GM21390 (cell line): ENCODE measurements around the gene PHAF1.

Source experiments
- ATAC-seq: cut with Tn5 transposase; IDR thresholded peaks from one replicate; pipeline ENCODE4 v1.9.1; 2021; ENCODE audit not compliant: unreplicated experiment

PHAF1 gene

GRCh38 chr16:67191995-67192681 lies 82.4 kb downstream of the PHAF1 start, which contains the start of gene E2F4:
Gene E2F4, plus strand, starts transcription at chr16:67192155. Its CDS starts 73 bp downstream, at chr16:67192228.
- ATAC-seq, result peak; percentile 79

DNA sequence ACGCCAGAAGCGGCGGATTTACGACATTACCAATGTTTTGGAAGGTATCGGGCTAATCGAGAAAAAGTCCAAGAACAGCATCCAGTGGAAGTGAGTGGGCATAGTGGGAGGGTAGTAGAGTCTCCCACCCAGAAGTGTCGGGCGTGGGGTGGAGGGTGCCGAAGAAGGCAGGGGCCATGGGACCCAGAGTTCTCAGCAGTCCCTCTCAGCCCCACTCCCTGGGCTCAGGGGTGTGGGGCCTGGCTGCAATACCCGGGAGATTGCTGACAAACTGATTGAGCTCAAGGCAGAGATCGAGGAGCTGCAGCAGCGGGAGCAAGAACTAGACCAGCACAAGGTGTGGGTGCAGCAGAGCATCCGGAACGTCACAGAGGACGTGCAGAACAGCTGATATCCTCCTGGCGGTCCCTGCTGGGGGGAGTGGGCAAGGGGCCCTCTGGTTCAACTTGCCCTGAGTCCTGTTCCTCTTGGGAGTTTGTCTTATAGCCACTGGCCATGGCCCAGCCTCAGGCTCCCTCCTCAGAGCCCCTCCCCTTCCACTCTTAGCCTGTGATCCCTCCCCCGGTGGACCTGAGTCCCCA lies 83.1 kb downstream of the PHAF1 start:
- no peak for ATAC-seq

DNA sequence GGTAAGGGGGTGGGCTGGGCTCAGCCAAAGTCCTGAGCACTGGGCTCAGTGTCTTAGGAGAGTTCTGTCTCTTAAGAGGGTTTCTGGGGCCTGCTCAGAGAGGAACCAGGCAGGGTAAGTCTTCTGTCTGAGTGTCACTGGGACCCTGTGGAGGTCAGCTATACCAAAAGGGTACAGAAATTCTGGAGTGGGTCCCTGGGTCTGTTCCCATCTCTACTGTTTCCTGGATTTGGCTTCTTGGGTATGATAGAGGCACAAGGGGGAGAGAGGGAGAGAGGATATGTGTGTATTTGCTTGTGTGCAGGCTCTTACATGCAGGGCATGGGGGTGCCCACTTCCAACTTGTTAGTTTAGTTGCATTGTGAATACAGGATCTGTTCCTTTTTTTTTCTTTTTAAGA lies 83.8 kb downstream of the PHAF1 start:
- no peak for ATAC-seq

GRCh38 chr16:67194260-67194659 lies 84.5 kb downstream of the PHAF1 start:
- no peak for ATAC-seq

GRCh38 chr16:67195676-67196075 lies 85.9 kb downstream of the PHAF1 start:
- no peak for ATAC-seq

DNA sequence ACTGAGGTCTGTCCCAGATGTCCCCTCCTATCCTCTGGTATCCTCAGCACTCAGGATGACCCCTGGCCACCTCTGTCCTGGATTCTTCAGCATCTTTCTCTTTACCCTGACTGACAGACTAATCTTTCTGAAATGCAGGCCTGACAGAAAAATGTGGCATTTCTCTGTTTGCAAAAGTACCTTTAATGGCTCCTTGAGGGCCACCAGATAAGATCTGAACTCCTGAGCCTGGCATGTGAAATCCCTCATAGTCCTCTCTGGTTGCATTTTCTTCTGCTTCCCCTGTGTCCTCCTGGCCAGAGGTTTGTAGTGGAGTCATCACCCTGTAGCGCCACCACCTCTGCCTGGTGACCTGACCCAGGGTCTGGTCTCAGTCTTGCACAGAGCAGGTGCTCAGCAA lies 87.1 kb downstream of the PHAF1 start:
- ATAC-seq, result no peak

- ATAC-seq, result no peak
Observed at GRCh38 chr16:67197704-67198103, 88.0 kb downstream of the PHAF1 start.
